NCI-H146 treated with DMSO at 0.1 percent for 48 hours (cell line): Measurements from ENCODE around the gene PTPMT1.
"Not testable (repeated sequence)": the region's sequence is repeated elsewhere in the genome, so short reads cannot be mapped to it uniquely, and the experiment has no call there.

Experiments
- DNase-seq: peaks from one replicate; lab custom pipeline; 2025; ENCODE audit not compliant: unreplicated experiment; lab: John Stamatoyannopoulos, UW

The PTPMT1 gene

GRCh38 chr11:47546274-47546673 lies 19.1 kb upstream of the PTPMT1 start:
- not testable (repeated sequence) for DNase-seq

- no peak for DNase-seq
Observed at GRCh38 chr11:47550288-47551047, 14.9 kb upstream of the PTPMT1 start.

- no peak for DNase-seq
Observed at GRCh38 chr11:47551086-47551485, 14.3 kb upstream of the PTPMT1 start.

- no peak for DNase-seq
Observed at GRCh38 chr11:47552056-47552565, 13.3 kb upstream of the PTPMT1 start.

- DNase-seq = peak; percentile 82
Observed at GRCh38 chr11:47552566-47553405, 12.6 kb upstream of the PTPMT1 start, which contains the start of gene CELF1. CELF1 (minus strand) TSS chr11:47553132; CDS start chr11:47499523, 53,609 bp downstream.

GRCh38 chr11:47553406-47553743 lies 12.0 kb upstream of the PTPMT1 start:
- no peak for DNase-seq

GRCh38 chr11:47557004-47557403 lies 8.4 kb upstream of the PTPMT1 start:
- DNase-seq = not testable (repeated sequence)

- DNase-seq = no peak
Observed at GRCh38 chr11:47558695-47559094, 6.7 kb upstream of the PTPMT1 start.

- no peak for DNase-seq
Observed at GRCh38 chr11:47560426-47560825, 5.0 kb upstream of the PTPMT1 start.

- DNase-seq = not testable (repeated sequence)
Observed at GRCh38 chr11:47562393-47562792, 3.0 kb upstream of the PTPMT1 start.

- DNase-seq = not testable (repeated sequence)
Observed at GRCh38 chr11:47564366-47564765, 1.0 kb upstream of the PTPMT1 start.

GRCh38 chr11:47564933-47565339 lies 463 bp upstream of the PTPMT1 start:
- DNase-seq = no peak

- no peak for DNase-seq
Observed at GRCh38 chr11:47566149-47566698, 825 bp downstream of the PTPMT1 start.

- no peak for DNase-seq
Observed at GRCh38 chr11:47569646-47570045, 4.2 kb downstream of the PTPMT1 start.

GRCh38 chr11:47570651-47571356 lies 5.4 kb downstream of the PTPMT1 start:
- DNase-seq = no peak

- DNase-seq = no peak
Observed at GRCh38 chr11:47571357-47571729, 5.9 kb downstream of the PTPMT1 start.

GRCh38 chr11:47571895-47572294 lies 6.5 kb downstream of the PTPMT1 start:
- DNase-seq = no peak

- DNase-seq = no peak
Observed at GRCh38 chr11:47572715-47573255, 7.4 kb downstream of the PTPMT1 start.

- DNase-seq = no peak
Observed at GRCh38 chr11:47573321-47573720, 7.9 kb downstream of the PTPMT1 start.

- DNase-seq = no peak
Observed at GRCh38 chr11:47577460-47578041, 12.2 kb downstream of the PTPMT1 start.
